CD4-positive, alpha-beta memory T cell (primary cell): ENCODE data around the gene DCP1A. TPM values are rescaled to one million over a fixed set of nuclear protein-coding genes. Genes with fewer than 3 reads are reported as not detected.

Source experiments
- CTCF ChIA-PET: fragments of 350-600 bp; sonication (Branson Sonifier 250); formaldehyde crosslinking; loops from one replicate; lab custom pipeline; 2021; ENCODE audit warnings: inconsistent platforms; ENCODE audit not compliant: partially characterized antibody; lab: Charles Lee
- POLR2A ChIA-PET: fragments of 350-600 bp; sonication (Branson Sonifier 250); formaldehyde crosslinking; loops from one replicate; lab custom pipeline; 2021; ENCODE audit not compliant: partially characterized antibody; lab: Charles Lee
- DNase-seq, 5 donors: peaks; one replicate each; pipeline versions ENCODE4 v3.0.0 to v3.0.0-alpha.2; 2020 to 2022; ENCODE audit warnings: mixed read lengths in 1 of 5
- H3K27ac ChIP-seq: one replicate; pipeline ENCODE4 v1.7.0; 2013; ENCODE audit warnings: low read depth, low read length
- H3K27me3 ChIP-seq: 2 replicates; pipeline ENCODE4 v1.7.0; 2013; ENCODE audit warnings: mild to moderate bottlenecking, low read length, moderate library complexity; ENCODE audit not compliant: insufficient read depth
- H3K36me3 ChIP-seq: 2 replicates; pipeline ENCODE4 v1.7.0; 2013; ENCODE audit warnings: mild to moderate bottlenecking, low read length, moderate library complexity; ENCODE audit not compliant: insufficient read depth
- H3K4me1 ChIP-seq: 2 replicates; pipeline ENCODE4 v1.7.0; 2013; ENCODE audit warnings: mild to moderate bottlenecking, low read length, moderate library complexity; ENCODE audit not compliant: insufficient read depth
- H3K4me3 ChIP-seq, 2 donors: one replicate each; pipeline ENCODE4 v1.7.0; 2013; ENCODE audit warnings: low read length in 2 of 2, mild to moderate bottlenecking in 1 of 2
- H3K9me3 ChIP-seq, 2 donors: one replicate each; pipeline ENCODE4 v1.7.0; 2013; ENCODE audit warnings: low read length in 2 of 2, control low read depth in 1 of 2; ENCODE audit not compliant: control insufficient read depth in 1 of 2
- H3K27ac Mint-ChIP-seq, 7 donors: one replicate each; pipeline ENCODE4 v1.8.0; 2020 to 2021; ENCODE audit warnings: mixed read lengths in 7 of 7, mild to moderate bottlenecking in 6 of 7, inconsistent platforms in 3 of 7, moderate library complexity in 3 of 7
- H3K27me3 Mint-ChIP-seq, 2 donors: one replicate each; pipeline ENCODE4 v1.8.0; 2020 to 2021; ENCODE audit warnings: mixed read lengths in 2 of 2
- H3K36me3 Mint-ChIP-seq, 2 donors: one replicate each; pipeline ENCODE4 v1.8.0; 2020 to 2021; ENCODE audit warnings: mixed read lengths in 2 of 2, inconsistent platforms in 1 of 2, mild to moderate bottlenecking in 1 of 2
- H3K4me1 Mint-ChIP-seq, 4 donors: one replicate each; pipeline ENCODE4 v1.8.0; 2020 to 2021; ENCODE audit warnings: mixed read lengths in 4 of 4, mild to moderate bottlenecking in 1 of 4
- H3K4me3 Mint-ChIP-seq, 8 donors: one replicate each; pipeline ENCODE4 v1.8.0; 2020 to 2021; ENCODE audit warnings: mixed read lengths in 8 of 8, mild to moderate bottlenecking in 7 of 8, moderate library complexity in 6 of 8, inconsistent platforms in 3 of 8
- H3K9me3 Mint-ChIP-seq, 8 donors: one replicate each; pipeline ENCODE4 v1.8.0; 2020 to 2021; ENCODE audit warnings: mixed read lengths in 8 of 8, mild to moderate bottlenecking in 5 of 8, inconsistent platforms in 3 of 8, moderate library complexity in 1 of 8
- intact Hi-C: fragments of 100-400 bp; cut with micrococcal nuclease; formaldehyde crosslinking; loops from one replicate; pipeline ENCODE4 v1.15.1; 2023
- polyA plus RNA-seq, 2 donors: library from polyadenylated mRNA; unstranded; fragments of 300-500 nt; fragmentation: Illumina TruSeq; gene quantifications; one replicate each; pipeline ENCODE4 v1.2.3, GENCODE V29; 2021
- total RNA-seq, 2 experiments: library from RNA; stranded (reverse); gene quantifications; one replicate each; pipeline ENCODE4 v1.2.3, GENCODE V29; 2021

The DCP1A gene
- total and polyA plus RNA-seq, 4 experiments from 2014 or later = 40.9 to 94.1 (median 59.3) TPM

DNA sequence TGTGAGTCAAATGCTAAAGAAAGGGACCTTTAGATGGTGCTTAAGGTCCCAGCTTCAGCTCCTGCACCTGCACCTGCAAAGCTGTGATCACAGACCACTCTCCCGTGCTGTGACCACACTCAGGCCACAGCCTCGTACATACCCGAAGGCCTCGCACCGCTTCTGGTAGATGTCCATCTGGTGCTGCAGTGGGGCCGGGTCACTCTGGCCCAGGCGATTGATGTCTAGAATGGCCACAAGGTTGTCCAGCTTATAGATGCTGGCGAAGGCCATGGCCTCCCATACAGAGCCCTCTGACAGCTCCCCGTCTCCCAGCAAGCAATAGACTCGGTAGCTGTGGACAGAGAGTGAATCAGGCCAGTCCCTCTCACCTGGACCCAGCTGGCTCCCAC lies 112.5 kb downstream of the DCP1A start:
- no peak overlapping the region for H3K27ac Mint-ChIP-seq
- peaks cover 0 to 1% (median 0%) of the 10 kb centered on the region in 8 donors for H3K9me3 Mint-ChIP-seq
- peaks cover 22 to 57% of the 10 kb centered on the region in 2 donors for H3K36me3 Mint-ChIP-seq
- H3K4me3 Mint-ChIP-seq = no peak overlapping the region
- Histone ChIP-seq H3K4me1 (no peaks in the 10 kb centered on the region), H3K9me3 (no peaks in the 10 kb centered on the region), H3K36me3 (peaks cover 71% of the 10 kb centered on the region), H3K27me3 (no peaks in the 10 kb centered on the region), H3K4me3 (no peak overlapping the region), H3K27ac (no peak overlapping the region)
- peaks cover 0 to 3% (median under 1%) of the 10 kb centered on the region in 4 donors for H3K4me1 Mint-ChIP-seq
- CTCF ChIA-PET = interaction anchor here (1.0 kb wide), 1 partner anchor 14 kb away, joined by 4 read pairs; no protein-coding TSS in a partner anchor
- DNase-seq = no peak
- POLR2A ChIA-PET = no interaction called here
- intact Hi-C loops = no loop called here
- H3K27me3 Mint-ChIP-seq = no peaks in the 10 kb centered on the region

DNA sequence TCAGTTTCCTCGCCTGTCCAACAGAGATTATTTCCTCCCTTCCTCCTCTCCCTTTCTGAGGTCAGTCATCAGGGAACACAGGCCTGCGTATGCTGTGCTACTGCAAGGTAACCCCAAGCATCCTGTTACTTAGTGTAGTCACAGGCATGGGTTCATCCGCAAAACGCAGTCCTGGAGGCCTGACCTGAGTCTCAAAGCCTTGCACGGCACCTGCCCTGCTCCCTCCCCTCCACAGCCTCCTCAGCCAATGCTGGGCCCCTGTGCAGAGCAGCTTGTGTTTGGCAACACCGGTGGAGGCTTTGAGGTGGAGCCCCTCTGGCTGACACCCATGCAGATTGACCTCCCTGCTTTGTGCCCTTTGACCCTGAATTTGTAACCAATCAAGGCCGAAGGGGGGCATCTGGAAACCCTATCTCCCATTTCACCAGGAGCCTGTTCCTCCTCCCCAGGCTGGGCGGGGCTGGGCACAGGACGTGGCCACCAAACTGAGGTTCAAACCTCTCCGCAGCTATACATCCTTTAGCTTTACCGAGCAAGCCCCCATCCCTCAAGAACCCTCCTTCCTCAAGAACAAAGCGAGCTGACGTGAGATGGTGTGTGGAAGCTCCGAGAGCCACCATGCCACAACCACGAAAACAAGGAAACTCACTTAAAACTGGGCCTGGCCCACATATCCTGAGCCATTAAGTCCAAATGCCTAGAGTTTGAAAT lies 113.1 kb downstream of the DCP1A start:
- no peaks in the 10 kb centered on the region for H3K27me3 Mint-ChIP-seq
- Histone ChIP-seq H3K4me3 (no peak overlapping the region), H3K4me1 (no peaks in the 10 kb centered on the region), H3K27ac (no peak overlapping the region), H3K9me3 (no peaks in the 10 kb centered on the region), H3K36me3 (peaks cover 71% of the 10 kb centered on the region), H3K27me3 (no peaks in the 10 kb centered on the region)
- H3K27ac Mint-ChIP-seq = peak overlapping the region in 3 of 7 donors; percentile 18 to 51 (median 50)
- peaks cover 20 to 57% of the 10 kb centered on the region in 2 donors for H3K36me3 Mint-ChIP-seq
- H3K4me1 Mint-ChIP-seq = peaks cover 0 to 3% (median under 1%) of the 10 kb centered on the region in 4 donors
- H3K9me3 Mint-ChIP-seq = peaks cover 0 to 1% (median 0%) of the 10 kb centered on the region in 8 donors
- CTCF ChIA-PET = interaction anchor here (1.9 to 3.0 kb wide), 2 partner anchors 14 to 476 kb away, joined by 5 to 16 read pairs; no protein-coding TSS in a partner anchor
- no peak for DNase-seq
- no peak overlapping the region for H3K4me3 Mint-ChIP-seq
- intact Hi-C loops = no loop called here
- POLR2A ChIA-PET = no interaction called here

Other genes with a start within 250 kb of the DCP1A start
- gene RFT1, start 217.1 kb downstream of the DCP1A start, total RNA-seq = 10 to 100 TPM; 25.3 to 28.4 TPM
- gene RFT1, start 217.1 kb downstream of the DCP1A start, polyA plus RNA-seq = 10 to 100 TPM; 21.2 to 23.8 TPM
- 10 to 100 TPM; 15.7 to 16.6 TPM for gene PRKCD, start 186.3 kb downstream of the DCP1A start, total RNA-seq
- gene PRKCD, start 186.3 kb downstream of the DCP1A start, polyA plus RNA-seq = 10 to 100 TPM in 1 of 2 donors, 1 to 10 TPM in 1; 6.6 to 26.4 TPM
- 10 to 100 TPM; 75.6 to 87.9 TPM for gene TKT, start 91.5 kb downstream of the DCP1A start, total RNA-seq
- 10 to 100 TPM; 49.3 to 75.6 TPM for gene TKT, start 91.5 kb downstream of the DCP1A start, polyA plus RNA-seq
- not detected for gene CACNA1D, start 147.1 kb upstream of the DCP1A start, total RNA-seq
- under 1 TPM in 1 of 2 donors, not detected in 1; 0.06 TPM for gene CACNA1D, start 147.1 kb upstream of the DCP1A start, polyA plus RNA-seq